Dedifferentiated amniotic fluid mesenchymal stem cell (primary cell): ENCODE data around the gene ELFN2.
"Not testable (repeated sequence)": the region's sequence is repeated elsewhere in the genome, so short reads cannot be mapped to it uniquely, and the experiment has no call there.

Source experiments
- DNase-seq: peaks from one replicate; pipeline ENCODE4 v3.0.0-alpha.2; 2016; ENCODE audit errors: extremely low spot score

Gene ELFN2

DNA sequence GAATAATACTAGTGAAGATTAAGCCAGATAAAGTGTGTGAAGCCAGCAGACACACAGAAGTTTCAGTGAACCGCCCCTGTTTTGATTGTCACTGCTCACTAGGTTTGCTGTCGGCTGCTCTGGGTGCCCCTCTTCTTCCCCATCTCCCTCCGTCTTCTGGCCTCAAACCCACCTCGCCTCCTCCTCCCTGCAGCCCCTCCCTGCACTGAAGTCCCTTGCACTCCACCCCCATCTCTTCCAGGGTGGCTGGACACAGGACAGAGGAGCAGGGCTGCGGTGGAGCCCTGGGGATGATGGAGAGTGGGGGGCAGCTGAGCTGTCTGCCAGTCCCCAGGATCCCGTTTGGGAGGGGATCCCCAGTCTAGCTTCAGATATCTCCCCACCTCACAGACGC is 91.5 kb downstream of the ELFN2 start:
- DNase-seq = no peak

DNA sequence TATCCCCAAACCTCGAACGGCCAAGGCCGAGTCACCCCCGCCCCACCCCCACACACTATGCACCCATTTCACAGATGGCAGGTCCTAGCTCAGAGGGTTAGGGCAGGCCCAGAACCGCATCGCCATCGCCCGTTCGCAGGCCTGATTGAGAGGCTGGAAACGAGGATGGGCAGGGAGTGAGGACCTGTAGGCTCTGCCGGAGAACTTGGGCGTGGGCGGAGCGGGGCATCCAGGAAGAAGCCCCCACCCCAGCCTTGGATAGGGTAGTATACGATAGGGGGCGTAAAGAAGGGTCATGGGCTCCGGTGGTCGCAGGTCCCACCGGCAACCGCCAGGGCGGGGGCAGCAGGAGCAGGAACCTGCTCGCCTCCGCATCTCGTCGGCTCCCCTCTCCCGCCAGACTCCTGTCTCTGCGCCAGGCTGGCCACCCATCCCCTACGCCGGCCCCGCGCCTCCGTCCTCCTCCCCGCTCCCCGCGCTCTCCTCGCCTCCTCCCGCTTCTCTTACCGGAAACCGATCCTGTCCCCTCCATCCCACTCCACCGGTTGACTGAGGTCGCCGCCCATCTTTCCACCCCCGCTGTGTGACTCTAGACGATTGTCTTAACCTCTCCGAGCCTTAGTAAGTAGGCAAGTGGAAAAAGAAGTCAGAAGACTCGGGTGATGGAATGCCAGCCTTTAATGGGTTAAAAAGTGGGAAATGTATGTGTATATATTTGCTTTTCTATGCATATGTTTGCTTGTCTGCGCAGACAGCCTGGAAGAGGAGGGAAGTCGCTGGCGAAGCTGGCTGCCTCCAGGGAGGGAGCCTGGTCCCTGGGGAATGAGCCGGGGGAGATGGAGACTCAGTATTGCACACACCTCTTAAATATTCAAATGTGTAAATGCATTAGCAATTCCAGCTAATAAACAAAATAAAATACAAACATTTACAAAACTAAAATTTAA is 92.1 kb downstream of the ELFN2 start:
- DNase-seq = no peak

DNA sequence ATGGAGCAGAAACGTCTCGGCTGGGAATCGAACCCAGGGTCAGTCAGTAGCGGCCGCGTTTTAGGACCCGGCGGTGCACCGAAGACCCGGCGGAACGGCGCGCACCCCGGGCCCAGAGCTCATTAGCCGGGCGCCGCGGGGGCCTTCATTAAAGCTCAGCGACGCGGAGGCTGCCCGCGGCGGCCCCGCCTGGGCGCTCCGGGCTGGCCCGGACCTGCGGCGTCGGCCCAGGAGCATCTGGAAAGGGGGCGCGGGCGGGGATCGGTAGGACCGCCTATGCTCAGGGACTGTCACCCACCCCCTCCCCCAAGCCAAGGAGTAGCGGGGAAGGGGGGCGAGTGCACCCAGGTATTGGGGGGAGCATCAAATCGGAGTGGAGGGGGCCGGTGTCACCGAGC is 92.8 kb downstream of the ELFN2 start:
- no peak for DNase-seq

DNA sequence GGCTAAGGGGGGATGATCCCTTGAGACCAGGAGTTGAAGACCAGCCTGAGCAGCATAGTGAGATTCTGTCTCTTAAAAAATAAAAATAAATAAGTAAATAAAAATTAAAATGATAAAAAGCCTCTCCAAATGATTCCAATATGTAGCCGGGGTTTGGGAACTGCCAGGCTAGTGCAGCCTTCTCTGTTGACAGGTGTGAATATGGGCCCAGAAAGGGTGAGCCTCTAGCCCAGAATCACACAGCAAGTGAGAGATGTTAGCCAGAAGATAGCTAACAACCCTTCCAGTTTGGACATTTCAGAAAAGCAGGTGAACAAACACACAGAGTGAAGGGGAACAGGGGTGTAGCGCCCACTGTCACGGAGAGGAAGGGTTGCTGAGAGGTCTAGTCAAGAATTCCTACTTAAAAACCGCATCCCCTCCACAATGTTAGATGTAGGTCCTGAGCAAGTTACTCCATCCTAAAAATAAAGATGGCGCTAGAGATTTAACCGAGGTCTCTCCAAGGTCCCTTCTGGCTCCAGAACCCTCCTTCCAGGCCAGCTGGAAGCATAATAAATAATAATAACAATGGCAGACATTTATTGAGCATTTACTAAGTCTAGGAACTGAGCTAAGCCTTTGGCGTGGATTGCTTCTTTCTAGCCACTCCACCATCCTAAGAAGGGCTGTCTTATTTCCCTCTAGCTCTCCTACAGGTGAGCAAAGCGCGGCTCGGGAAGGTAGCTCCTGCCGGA is 93.4 kb downstream of the ELFN2 start:
- DNase-seq = no peak

DNA sequence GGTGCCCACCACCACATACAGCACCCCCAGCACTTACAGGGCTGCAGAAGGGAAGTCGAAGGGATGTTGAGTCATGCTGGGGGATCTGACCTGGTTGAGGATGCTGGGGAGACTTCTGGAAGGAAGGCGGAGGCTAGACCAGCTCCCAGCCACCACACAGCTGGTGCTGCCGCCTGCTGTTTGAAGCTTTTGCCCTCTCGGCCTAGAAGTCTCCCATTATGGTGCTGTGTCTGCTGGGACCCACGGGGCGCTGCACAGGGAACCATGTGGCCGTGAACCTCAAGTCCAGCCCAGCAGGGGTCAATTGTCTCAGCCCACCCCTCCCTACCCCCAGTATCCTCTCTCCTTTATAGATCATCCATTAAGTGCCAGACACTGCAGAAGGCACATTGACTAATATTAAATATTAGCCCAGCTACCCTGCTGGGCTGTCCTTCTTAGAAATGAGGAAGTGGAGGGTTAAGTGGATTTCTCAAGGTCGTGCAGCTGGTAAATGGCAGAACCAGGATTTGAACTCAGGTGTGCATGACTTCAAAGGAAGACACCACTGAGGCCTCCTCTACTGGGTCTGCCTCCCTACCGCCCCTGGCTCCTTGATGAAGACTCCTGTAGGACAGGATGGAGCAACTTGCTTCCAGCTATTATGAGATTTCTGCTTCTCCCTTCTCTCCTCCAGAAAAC is 95.3 kb downstream of the ELFN2 start:
- DNase-seq = no peak

DNA sequence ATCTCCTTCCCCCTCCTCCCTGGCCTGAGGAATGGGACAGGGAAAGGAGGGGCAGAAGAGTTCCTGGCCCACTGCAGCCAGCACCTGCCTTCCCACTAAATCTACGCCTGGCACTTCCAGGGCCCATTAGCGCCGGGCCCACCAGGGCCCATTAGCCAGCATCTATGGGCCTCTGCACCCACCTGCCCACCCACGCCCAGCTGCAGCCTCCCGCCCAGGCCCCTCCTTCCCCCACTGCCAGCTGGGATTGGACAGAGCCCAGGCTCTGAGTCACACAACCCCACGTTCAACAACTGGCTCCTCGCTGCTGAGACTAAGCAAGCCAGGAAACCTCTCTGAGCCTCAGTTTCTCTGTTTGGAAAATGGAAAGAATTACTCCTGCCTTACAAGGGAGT is 96.2 kb downstream of the ELFN2 start:
- DNase-seq = no peak

DNA sequence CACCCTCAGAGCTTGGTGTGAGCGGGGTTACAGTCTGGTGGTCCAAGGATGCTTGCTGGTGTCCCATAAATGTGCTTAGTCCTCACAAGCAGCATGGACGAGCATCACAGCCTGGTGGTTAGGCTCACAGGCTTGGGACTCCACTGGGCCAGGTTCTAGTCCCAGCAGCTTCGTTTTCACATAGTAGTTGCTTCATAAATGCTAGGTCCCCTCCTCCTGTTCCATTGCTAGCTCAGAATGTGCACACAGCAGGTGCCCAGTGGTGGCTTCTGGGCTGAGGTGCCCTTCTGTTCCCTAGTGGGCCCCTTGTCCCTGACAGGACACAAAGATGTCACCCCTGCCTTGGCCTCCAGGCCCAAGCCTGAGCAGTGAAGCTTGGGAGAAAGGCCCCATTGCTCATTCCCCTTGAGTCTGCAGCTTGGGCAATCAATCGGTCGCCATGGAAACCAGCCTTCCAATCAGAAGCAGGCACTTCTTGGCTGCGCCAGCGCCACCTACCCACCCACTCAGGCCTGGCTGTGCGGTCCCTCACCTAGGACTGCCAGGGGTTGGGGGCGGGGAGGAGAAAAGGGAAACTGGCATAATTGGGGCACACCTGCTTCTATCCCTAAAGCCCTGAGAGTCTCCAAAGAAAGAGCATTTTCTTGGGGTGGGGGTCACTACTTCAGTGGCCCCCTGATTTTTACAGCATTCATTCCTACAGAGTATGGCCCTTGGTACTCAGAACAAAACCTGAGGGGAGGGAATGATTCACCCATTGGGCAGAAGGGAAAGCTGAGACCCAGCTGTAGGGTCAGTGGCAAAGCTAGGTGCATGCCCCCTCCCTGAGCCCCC is 96.9 kb downstream of the ELFN2 start:
- DNase-seq = no peak

DNA sequence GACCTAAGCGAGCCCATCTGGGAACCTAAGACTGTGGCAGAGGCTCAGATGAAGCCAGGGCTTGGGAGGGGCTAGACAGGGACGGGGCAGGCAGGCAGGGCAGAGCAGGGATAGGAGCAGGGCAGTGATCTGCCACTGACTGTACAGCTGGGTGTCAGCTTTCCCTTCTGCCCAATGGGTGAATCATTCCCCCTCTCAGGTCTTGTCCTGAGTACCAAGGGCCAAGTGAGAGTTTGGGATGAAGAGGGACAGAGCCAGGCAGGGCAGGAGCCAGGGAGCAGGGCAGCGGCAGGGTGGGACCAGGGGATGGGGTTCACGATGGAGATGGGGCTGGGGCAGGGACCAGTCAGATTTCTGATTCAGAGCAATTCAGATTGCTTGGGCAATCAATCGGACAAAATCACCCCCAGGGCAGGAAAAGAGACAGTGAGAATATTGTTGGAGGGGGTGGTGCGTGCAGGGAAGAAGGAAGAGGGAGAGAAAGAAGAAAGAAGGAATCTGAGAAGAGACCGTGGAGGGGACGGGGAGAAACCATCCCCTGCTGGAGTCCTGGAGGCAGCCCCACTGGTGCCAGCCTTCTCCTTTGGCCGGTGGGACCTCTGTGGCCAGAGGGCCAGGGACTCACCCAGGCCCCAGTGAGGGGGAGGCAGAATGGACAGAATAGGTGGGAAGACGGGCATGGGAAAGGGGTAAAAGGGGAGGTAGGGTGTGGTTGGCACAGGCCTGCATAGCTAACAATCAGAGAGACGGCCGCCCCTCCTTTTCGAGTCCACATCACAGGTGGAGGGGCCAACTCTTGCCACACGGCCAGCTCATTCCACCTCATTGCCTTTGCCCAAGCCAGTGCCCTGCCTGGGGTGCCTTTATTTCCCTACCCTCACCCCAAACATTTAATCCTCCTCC is 97.8 kb downstream of the ELFN2 start:
- no peak for DNase-seq

DNA sequence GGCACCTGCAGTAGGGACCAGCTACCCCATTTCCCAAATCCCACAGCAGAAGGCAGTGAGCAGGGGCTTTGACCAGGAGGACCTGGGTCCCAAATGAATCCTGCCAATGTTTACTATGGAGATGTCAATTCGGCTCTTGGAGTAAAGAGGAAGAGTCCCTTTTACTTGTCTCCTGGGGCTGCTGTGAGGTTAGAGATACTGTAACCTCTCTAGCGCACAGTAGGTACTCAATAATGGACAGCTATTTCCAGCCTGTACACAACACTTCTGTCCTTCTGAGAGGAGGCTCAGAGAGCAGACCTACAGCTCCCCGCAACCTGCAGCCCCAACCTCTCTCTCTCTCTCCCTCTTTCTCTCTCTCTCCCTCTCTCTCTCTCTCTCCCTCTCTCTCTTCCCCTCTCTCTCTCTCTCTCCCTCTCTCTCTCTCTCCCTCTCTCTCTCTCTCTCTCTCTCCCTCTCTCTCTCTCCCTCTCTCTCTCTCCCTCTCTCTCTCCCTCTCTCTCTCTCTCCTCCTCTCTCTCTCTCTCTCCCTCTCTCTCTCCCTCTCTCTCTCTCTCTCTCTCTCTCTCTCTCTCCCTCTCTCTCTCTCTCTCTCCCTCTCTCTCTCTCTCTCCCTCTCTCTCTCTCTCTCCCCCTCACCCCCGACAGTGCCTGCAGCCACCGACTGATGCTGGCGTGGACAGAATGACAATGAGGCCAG is 98.6 kb downstream of the ELFN2 start:
- DNase-seq = not testable (repeated sequence)

DNA sequence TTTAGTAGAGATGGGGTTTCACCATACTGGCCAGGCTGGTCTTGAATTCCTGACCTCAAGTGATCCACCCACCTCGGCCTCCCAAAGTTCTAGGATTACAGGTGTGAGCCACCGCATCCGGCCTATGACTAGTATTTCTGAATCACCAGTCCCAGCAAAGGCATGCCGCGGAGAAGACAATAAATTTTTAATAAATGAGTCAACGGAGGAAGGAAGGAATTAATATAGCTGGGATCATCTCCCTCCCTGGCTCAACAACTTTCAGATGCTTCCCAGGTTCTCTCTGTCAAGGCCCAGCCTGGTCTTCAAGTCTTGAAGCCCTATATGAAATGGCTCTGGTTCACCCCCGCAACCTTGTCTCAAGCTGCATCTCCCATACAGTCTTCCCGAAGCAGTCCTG is 99.3 kb downstream of the ELFN2 start:
- DNase-seq = no peak

DNA sequence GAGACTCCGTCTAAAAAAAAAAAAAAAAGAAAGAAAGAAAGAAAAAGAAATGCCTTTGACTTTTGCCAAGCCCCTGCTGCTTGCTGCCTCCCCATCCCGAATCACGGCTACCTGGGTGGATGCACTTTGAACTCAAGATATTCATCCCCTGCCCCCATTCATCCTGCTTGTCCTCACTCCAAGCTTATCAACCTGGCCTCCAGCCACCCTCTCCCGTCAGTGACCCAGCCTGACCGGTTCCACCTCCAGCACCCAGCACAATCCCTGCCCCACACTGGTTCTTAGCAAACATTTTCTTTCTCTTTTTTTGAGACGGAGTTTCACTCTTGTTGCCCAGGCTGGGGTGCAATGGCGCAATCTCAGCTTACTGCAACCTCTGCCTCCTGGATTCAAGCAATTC is 100.6 kb downstream of the ELFN2 start:
- DNase-seq = no peak

DNA sequence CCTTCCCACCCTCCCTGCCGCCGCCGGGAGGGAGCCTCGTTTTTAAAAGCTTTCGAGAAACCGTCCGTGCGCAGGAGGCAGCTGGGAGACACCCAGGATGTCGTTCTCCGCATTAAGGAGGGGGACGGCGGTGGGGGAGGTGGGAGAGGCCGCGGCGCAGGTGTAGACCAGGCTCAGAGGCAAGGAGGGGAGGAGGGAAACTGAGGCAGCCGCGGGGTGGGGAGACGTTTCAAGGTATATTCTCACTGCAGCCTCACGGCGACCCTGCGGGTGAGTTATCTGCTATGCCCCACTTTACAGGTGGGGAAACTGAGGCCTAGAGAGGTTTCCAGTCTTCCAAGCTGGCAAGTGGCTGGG is 102.3 kb downstream of the ELFN2 start:
- no peak for DNase-seq

DNA sequence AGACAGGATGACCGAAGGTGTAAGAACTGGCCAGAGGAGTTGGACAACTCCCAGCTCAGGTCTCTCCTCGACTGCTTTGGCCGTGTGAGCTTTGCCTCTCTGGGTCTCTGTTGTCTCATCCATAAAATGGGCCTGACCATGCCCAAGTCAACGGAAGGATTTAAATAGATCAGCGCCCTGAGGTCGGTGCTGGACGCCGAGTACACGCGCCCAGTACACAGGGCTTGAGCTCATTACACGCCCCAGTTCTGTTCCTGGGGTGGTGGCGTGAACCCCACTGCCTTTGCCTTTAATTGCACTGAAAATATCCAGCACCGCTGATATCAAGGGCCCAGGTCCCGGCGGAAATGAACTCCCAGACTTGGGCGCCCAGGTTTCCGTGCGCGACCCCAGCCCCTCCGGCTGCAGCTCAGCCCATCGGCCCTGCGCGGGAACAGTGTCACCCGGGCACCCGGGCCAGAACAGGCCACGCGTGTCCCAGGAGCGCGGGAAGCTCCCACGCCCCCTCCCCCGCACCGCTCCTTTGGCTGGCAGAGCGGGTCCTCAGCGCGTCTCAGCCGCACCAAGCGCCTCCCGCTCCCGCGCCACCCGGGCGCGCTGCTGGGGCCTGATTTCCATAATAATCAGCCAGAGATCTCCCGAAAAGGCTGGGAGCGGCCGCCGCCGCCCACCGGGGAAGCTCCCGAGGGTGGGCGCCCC is 102.8 kb downstream of the ELFN2 start:
- DNase-seq = no peak

DNA sequence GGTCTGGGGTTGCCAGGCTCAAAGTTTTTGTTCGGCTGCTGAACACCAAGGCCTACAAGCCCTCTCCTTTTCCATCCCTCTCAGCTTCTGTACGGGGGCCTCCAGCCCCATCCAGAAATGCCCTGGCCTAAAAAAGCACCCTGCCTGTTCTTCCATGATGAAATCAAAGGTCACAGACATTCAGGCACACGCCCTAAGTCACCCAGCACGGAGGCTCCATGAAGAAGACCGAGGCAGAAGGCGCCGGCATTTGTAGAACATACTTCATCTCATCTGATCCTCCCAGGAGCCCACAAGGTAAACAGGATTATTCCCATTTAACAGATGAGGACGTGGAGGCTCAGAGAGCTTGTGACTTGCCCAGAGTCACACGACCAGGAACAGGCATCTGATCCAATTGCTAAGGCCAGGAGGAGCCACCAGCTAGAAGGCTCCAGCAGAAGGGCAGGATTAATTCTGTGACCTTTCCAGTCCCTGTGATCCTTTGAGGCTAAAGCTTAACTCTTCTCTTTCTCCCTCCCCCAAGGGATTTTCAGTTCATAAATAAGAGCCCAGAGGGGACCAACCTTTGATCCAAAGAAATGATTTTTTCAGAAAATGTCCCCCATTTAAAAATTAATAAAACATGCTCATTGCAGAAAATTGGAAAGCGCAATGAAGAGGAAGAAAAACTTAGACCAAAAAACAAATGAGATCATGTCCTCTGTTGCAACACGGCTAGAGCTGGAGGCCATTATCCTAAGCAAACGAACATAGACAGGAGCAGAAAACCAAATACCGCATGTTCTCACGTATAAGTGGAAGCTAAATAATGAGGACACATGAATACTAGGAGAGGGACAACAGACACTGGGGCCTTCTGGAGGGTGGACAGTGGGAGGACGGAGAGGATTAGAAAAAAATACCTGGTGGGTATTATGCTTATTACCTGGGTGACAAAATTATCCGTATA is 106.3 kb downstream of the ELFN2 start:
- no peak for DNase-seq

DNA sequence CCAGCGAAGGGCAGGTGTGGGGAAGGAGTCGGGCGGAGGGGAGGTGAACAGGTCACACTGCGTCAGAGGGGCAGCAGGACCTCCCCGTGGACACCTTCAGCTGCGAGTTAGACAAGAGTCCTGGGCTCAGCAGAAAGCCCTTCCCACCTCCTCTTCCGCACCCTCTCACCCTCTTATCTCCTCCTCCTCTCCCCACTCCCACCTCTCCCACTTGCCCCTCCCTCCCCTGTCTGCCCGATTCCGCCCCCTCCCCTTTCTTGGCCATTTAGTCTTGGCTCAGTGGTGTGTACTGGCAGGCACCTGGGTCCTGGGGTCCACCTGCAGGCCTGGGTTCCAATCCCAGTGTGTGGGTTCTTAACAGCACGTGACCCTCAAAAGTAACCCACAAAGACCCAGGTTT is 107.8 kb downstream of the ELFN2 start:
- no peak for DNase-seq

DNA sequence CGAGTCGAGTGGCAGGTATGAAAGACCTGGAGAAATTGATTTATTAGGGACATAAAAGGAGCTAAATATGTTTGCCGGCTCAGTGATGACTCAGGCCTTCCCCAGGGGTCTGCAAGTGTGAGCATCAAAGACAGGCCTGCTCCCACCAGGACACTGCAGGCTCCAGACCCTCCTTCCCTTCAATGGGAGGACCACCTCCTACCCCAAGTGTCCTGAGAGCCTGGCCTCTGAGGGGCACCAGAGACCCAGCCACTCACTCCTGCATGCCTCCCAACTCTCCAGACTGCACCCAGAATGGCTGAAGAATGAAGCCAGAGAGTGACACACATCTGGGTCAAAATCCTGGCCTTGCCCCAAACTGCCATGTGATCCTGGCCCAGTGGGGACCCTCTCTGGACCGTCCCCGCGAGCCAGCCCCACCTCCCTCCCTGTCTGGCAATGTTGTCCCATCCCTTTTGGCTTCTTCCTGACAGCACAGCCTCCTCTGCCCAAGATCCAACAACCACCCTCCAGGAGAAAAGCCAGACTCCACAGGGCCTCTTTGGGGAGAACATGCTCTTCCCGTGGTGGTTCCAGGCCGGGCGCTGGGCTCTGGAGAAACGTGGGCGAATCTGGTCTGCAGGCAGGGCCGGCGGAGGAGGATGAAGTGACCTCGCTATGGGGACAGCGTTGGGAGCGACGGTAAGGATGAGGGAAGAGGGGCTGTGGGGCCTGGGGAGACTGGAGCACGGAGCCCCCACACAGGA is 108.7 kb downstream of the ELFN2 start:
- DNase-seq = no peak
